Measurements from ENCODE around the gene SAG.

SAG gene

GRCh38 chr2:233362742-233363141 is 55.1 kb downstream of the SAG start:
- no peak for DNase-seq
- Histone ChIP-seq H3K9me2 (replicated peaks; ENCODE audit: insufficient read depth, low read length) (no peaks in the 10 kb centered on the region), H2AFZ (ENCODE audit: low read length) (no peak overlapping the region), H3K9ac (ENCODE audit: low read length) (no peak overlapping the region), H3K27me3 (replicated peaks; ENCODE audit: insufficient read depth, low read length) (no peaks in the 10 kb centered on the region), H4K20me1 (ENCODE audit: insufficient read depth, low read length) (no peaks in the 10 kb centered on the region), H3K4me2 (ENCODE audit: low read depth, low read length) (no peak overlapping the region), H3K36me3 (replicated peaks; ENCODE audit: insufficient read depth, low read length) (no peaks in the 10 kb centered on the region; the same call in none of the 2 replicates), H3K4me3 (ENCODE audit: low read length) (no peak overlapping the region), H3K79me2 (ENCODE audit: low read length) (peaks cover 65% of the 10 kb centered on the region), H3K4me1 (ENCODE audit: low read length) (no peaks in the 10 kb centered on the region), H3K9me3 (replicated peaks; ENCODE audit: insufficient read depth, low read length) (no peaks in the 10 kb centered on the region), H3K27ac (ENCODE audit: low read length) (no peak overlapping the region), H3F3A (ENCODE audit: insufficient read depth, low read length) (no peaks in the 10 kb centered on the region)
- TF ChIP-seq CTCF (IDR thresholded peaks at IDR 0.05; ENCODE audit: low read length) (no peak), EZH2phosphoT487 (IDR thresholded peaks at IDR 0.05; ENCODE audit: low read length) (no peak), EZH2 (optimal IDR thresholded peaks at IDR 0.05; ENCODE audit: low read depth, low read length) (no peak)

- Histone ChIP-seq H3K4me2 (ENCODE audit: low read depth, low read length) (no peak overlapping the region), H3K9me2 (replicated peaks; ENCODE audit: insufficient read depth, low read length) (no peaks in the 10 kb centered on the region), H3K36me3 (replicated peaks; ENCODE audit: insufficient read depth, low read length) (no peaks in the 10 kb centered on the region; the same call in none of the 2 replicates), H3K79me2 (ENCODE audit: low read length) (peaks cover 60% of the 10 kb centered on the region), H3K27me3 (replicated peaks; ENCODE audit: insufficient read depth, low read length) (no peaks in the 10 kb centered on the region), H3K4me1 (ENCODE audit: low read length) (no peaks in the 10 kb centered on the region), H4K20me1 (ENCODE audit: insufficient read depth, low read length) (no peaks in the 10 kb centered on the region), H2AFZ (ENCODE audit: low read length) (no peak overlapping the region), H3F3A (ENCODE audit: insufficient read depth, low read length) (no peaks in the 10 kb centered on the region), H3K9me3 (replicated peaks; ENCODE audit: insufficient read depth, low read length) (no peaks in the 10 kb centered on the region), H3K4me3 (ENCODE audit: low read length) (no peak overlapping the region), H3K9ac (ENCODE audit: low read length) (no peak overlapping the region), H3K27ac (ENCODE audit: low read length) (no peak overlapping the region)
- no peak for TF ChIP-seq EZH2phosphoT487 (IDR thresholded peaks at IDR 0.05; ENCODE audit: low read length)
- TF ChIP-seq CTCF (IDR thresholded peaks at IDR 0.05; ENCODE audit: low read length), result no peak
- no peak for TF ChIP-seq EZH2 (optimal IDR thresholded peaks at IDR 0.05; ENCODE audit: low read depth, low read length)
- no peak for DNase-seq
Measured at GRCh38 chr2:233363744-233364235, 56.2 kb downstream of the SAG start.

GRCh38 chr2:233365861-233366520 is 58.4 kb downstream of the SAG start:
- no peaks in the 10 kb centered on the region for H3K9me2 ChIP-seq (replicated peaks; ENCODE audit: insufficient read depth, low read length)
- peaks cover 58% of the 10 kb centered on the region for H3K79me2 ChIP-seq (ENCODE audit: low read length)

More at GRCh38 chr2:233365861-233366520, 58.4 kb downstream of the SAG start:
- no peaks in the 10 kb centered on the region for H3F3A ChIP-seq (ENCODE audit: insufficient read depth, low read length)
- TF ChIP-seq CTCF (IDR thresholded peaks at IDR 0.05; ENCODE audit: low read length) (no peak), EZH2phosphoT487 (IDR thresholded peaks at IDR 0.05; ENCODE audit: low read length) (no peak), EZH2 (optimal IDR thresholded peaks at IDR 0.05; ENCODE audit: low read depth, low read length) (no peak)
- H4K20me1 ChIP-seq (ENCODE audit: insufficient read depth, low read length), result no peaks in the 10 kb centered on the region
- H3K9me3 ChIP-seq (replicated peaks; ENCODE audit: insufficient read depth, low read length), result no peaks in the 10 kb centered on the region
- no peaks in the 10 kb centered on the region; the same call in none of the 2 replicates for H3K36me3 ChIP-seq (replicated peaks; ENCODE audit: insufficient read depth, low read length)
- DNase-seq, result no peak
- no peaks in the 10 kb centered on the region for H3K27me3 ChIP-seq (replicated peaks; ENCODE audit: insufficient read depth, low read length)
- no peak overlapping the region for H3K27ac ChIP-seq (ENCODE audit: low read length)
- no peak overlapping the region for H2AFZ ChIP-seq (ENCODE audit: low read length)
- H3K4me1 ChIP-seq (ENCODE audit: low read length), result no peaks in the 10 kb centered on the region
- H3K9ac ChIP-seq (ENCODE audit: low read length), result no peak overlapping the region
- H3K4me2 ChIP-seq (ENCODE audit: low read depth, low read length), result no peak overlapping the region
- H3K4me3 ChIP-seq (ENCODE audit: low read length), result no peak overlapping the region

Measured in MM.1S (cell line).